Testis (tissue), 2 donors: ENCODE measurements around the gene IYD.

Experiments used
- POLR2A ChIP-seq: fragments of 450-650 bp; IDR thresholded peaks from one replicate; pipeline ENCODE4 v1.6.1; 2017; ENCODE audit warnings: antibody characterized with exemption, mild to moderate bottlenecking, moderate library complexity
- TF ChIP-seq, protein P1 (sequence below), 3 experiments: fragments of 450-650 bp in 2 of 3; fragments of 200-600 bp in 1 of 3; sonication (generic) in 1 of 3; IDR thresholded peaks; one replicate each; pipeline ENCODE4 v1.5.1; 2016 to 2019; ENCODE audit warnings: antibody characterized with exemption in 3 of 3, mild to moderate bottlenecking in 2 of 3, moderate library complexity in 1 of 3

DNA sequence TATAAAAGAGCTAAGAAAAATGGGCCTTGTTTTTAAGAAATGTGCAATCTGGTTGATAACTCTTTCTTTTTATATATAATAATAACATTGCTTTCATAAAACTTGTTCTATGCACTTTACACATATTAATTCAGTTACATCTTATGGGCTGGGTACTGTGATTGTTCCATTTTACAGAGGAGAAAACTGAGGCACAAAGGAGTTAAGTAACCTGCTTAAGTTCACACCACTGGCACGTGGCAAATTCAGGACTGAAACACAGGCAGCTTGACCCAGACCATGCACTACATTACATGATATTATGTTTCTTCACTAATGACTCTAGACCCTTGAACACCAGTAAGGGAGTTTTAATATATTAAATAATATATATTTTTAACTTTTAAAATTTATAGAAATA lies 15.4 kb upstream of the IYD start:
- TF ChIP-seq, protein P1, sequence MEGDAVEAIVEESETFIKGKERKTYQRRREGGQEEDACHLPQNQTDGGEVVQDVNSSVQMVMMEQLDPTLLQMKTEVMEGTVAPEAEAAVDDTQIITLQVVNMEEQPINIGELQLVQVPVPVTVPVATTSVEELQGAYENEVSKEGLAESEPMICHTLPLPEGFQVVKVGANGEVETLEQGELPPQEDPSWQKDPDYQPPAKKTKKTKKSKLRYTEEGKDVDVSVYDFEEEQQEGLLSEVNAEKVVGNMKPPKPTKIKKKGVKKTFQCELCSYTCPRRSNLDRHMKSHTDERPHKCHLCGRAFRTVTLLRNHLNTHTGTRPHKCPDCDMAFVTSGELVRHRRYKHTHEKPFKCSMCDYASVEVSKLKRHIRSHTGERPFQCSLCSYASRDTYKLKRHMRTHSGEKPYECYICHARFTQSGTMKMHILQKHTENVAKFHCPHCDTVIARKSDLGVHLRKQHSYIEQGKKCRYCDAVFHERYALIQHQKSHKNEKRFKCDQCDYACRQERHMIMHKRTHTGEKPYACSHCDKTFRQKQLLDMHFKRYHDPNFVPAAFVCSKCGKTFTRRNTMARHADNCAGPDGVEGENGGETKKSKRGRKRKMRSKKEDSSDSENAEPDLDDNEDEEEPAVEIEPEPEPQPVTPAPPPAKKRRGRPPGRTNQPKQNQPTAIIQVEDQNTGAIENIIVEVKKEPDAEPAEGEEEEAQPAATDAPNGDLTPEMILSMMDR (IDR thresholded peaks at IDR 0.05), result no peak
- no peak for TF ChIP-seq POLR2A
